ENCODE results near the gene PPL. TPM values are rescaled to one million over a fixed set of nuclear protein-coding genes. Genes with fewer than 3 reads are reported as not detected.

Gene PPL
- total and polyA plus RNA-seq, 2 donors (not counting 3 experiments of a cell fraction or from before 2014, with no cell fraction given), result 0.07 to 0.20 TPM

DNA sequence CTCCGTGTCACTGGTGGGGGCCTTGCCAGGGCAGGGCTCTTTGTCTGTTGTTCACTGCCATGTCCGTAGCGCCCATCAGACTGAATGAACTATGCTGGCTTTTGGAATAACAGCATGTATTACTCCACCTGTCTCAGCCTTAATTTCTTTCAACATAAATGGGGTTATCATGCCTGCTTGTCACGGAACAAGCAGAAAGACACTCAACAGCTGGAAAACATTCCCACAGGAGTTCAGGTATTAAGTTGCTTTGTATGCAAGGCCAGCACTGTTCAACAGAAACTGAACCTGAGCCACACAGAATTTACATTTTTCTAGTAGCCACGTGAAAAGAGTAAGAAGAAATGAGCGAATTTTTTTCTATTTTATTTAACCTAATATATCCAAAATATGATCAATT lies 13.1 kb downstream of the PPL start:
- FAIRE-seq (no peak), DNase-seq (ENCODE audit: low read depth, low spot score) (no peak)
- CTCF ChIA-PET, result no interaction called here
- dilution Hi-C loops (cut with MboI; ENCODE audit: extremely low pct_ligation_motif_present, low sequenced_read_pairs), result no loop called here
- H3K4me3 ChIP-seq (replicated peaks in 1 of 3; ENCODE audit: insufficient read depth in 1 of 3, low read depth in 1 of 3, low read length in 3 of 3), result no peak overlapping the region
- no TSS peak for BruUV-seq (replicated peaks)
- no peak overlapping the region for H3K4me2 ChIP-seq (ENCODE audit: insufficient read depth, low read length)
- no peaks in the 10 kb centered on the region for H4K20me1 ChIP-seq (replicated peaks; ENCODE audit: control insufficient read depth, extremely low read depth, insufficient read depth, low read length)
- H3K27me3 ChIP-seq (ENCODE audit: control insufficient read depth in 2 of 2, insufficient read depth in 2 of 2, low read length in 2 of 2), result no peaks in the 10 kb centered on the region
- no peaks in the 10 kb centered on the region for H3K36me3 ChIP-seq (ENCODE audit: control insufficient read depth in 2 of 2, extremely low read depth in 1 of 2, insufficient read depth in 2 of 2, low read length in 2 of 2)
- POLR2A ChIA-PET, result no interaction called here
- no peak overlapping the region for H2AFZ ChIP-seq (ENCODE audit: low read depth, low read length)
- no peaks in the 10 kb centered on the region for H3K4me1 ChIP-seq (ENCODE audit: control insufficient read depth, extremely low read depth, insufficient read depth, low read length)
- intact Hi-C loops (cut with micrococcal nuclease), result no loop called here
- no peak for TF ChIP-seq POLR2AphosphoS5 (IDR thresholded peaks at IDR 0.05; ENCODE audit: insufficient read depth, low read depth, low read length)
- TF ChIP-seq JUN (IDR thresholded peaks at IDR 0.05; ENCODE audit: borderline replicate concordance, insufficient read depth, insufficient read length, low read depth), result no peak
- no peak for TF ChIP-seq EZH2 (IDR thresholded peaks at IDR 0.05; ENCODE audit: borderline replicate concordance, low read depth, low read length, severe bottlenecking)
- TF ChIP-seq, protein P1, sequence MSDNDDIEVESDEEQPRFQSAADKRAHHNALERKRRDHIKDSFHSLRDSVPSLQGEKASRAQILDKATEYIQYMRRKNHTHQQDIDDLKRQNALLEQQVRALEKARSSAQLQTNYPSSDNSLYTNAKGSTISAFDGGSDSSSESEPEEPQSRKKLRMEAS (IDR thresholded peaks at IDR 0.05; ENCODE audit: insufficient read depth, insufficient read length), result no peak
- no peak for TF ChIP-seq CTCF (IDR thresholded peaks at IDR 0.05; ENCODE audit: extremely low read depth in 1 of 2, insufficient read depth in 1 of 2, low read depth in 1 of 2, low read length in 2 of 2)
- no peak for TF ChIP-seq POLR2A (IDR thresholded peaks at IDR 0.05; ENCODE audit: low read depth, low read length)
- no peak for TF ChIP-seq MYC (IDR thresholded peaks at IDR 0.05; ENCODE audit: low read depth, low read length)
- TF ChIP-seq FOS (IDR thresholded peaks at IDR 0.05; ENCODE audit: borderline replicate concordance, insufficient read depth, low read length), result no peak
- no peak for TF ChIP-seq GATA2 (IDR thresholded peaks at IDR 0.05; ENCODE audit: insufficient read depth, insufficient read length, low read depth, low read length)
- no peaks in the 10 kb centered on the region for H3K79me2 ChIP-seq (ENCODE audit: control insufficient read depth, insufficient read depth, low read length)
- peaks cover 2% of the 10 kb centered on the region for H3K9me3 ChIP-seq (replicated peaks; ENCODE audit: control insufficient read depth, insufficient read depth, low read length)
- H3K9me1 ChIP-seq (replicated peaks; ENCODE audit: control insufficient read depth, extremely low read depth, insufficient read depth, low read length), result no peaks in the 10 kb centered on the region
- H3K9ac ChIP-seq (replicated peaks; ENCODE audit: extremely low read depth, insufficient read depth, low read length), result no peak overlapping the region
- H3K27ac ChIP-seq (ENCODE audit: insufficient read depth, low read depth, low read length), result no peak overlapping the region
